ENCODE data around the gene RADIL.

Gene RADIL

GRCh38 chr7:4871056-4871680 lies 12.3 kb downstream of the RADIL start:
- H3K27ac Mint-ChIP-seq = no peak overlapping the region
- DNase-seq (ENCODE audit: low spot score in 2 of 2) = no peak

GRCh38 chr7:4868493-4868892 lies 15.0 kb downstream of the RADIL start:
- no peaks in the 10 kb centered on the region for H3K9me3 Mint-ChIP-seq
- no peaks in the 10 kb centered on the region for H3K36me3 Mint-ChIP-seq
- no peak overlapping the region for H3K27ac Mint-ChIP-seq
- DNase-seq (ENCODE audit: low spot score in 2 of 2) = no peak
- no peaks in the 10 kb centered on the region for H3K4me1 Mint-ChIP-seq
- ATAC-seq = no peak
- no peak overlapping the region for H3K4me3 Mint-ChIP-seq

More at GRCh38 chr7:4871056-4871680, 12.3 kb downstream of the RADIL start:
- Mint-ChIP-seq H3K36me3 (no peaks in the 10 kb centered on the region), H3K4me3 (no peak overlapping the region), H3K9me3 (no peaks in the 10 kb centered on the region), H3K4me1 (no peaks in the 10 kb centered on the region)
- ATAC-seq = peak; percentile 35

GRCh38 chr7:4866528-4867496 lies 16.7 kb downstream of the RADIL start:
- H3K36me3 Mint-ChIP-seq = no peaks in the 10 kb centered on the region
- no peak overlapping the region for H3K4me3 Mint-ChIP-seq
- H3K4me1 Mint-ChIP-seq = peaks cover 6% of the 10 kb centered on the region
- no peak overlapping the region for H3K27ac Mint-ChIP-seq
- DNase-seq (ENCODE audit: low spot score in 2 of 2) (no peak), ATAC-seq (no peak)
- peaks cover 5% of the 10 kb centered on the region for H3K9me3 Mint-ChIP-seq

- peaks cover 5% of the 10 kb centered on the region for H3K9me3 Mint-ChIP-seq
- DNase-seq (ENCODE audit: low spot score in 2 of 2) (no peak), ATAC-seq (no peak)
- peak overlapping the region; percentile 54 for H3K27ac Mint-ChIP-seq
- peak overlapping the region; percentile 65 for H3K4me3 Mint-ChIP-seq
- H3K36me3 Mint-ChIP-seq = no peaks in the 10 kb centered on the region
- H3K4me1 Mint-ChIP-seq = peaks cover 6% of the 10 kb centered on the region
Observed at GRCh38 chr7:4862156-4862555, 21.4 kb downstream of the RADIL start.

GRCh38 chr7:4861673-4862072 lies 21.8 kb downstream of the RADIL start, which contains the start of gene PAPOLB:
PAPOLB (minus strand) TSS chr7:4862030; CDS start chr7:4861810, 220 bp downstream.
- DNase-seq (ENCODE audit: low spot score in 2 of 2) (peak in 1 of 2 donors; percentile 43), ATAC-seq (peak; percentile 89)
- peak within 1 kb of the TSS; percentile 54 for H3K27ac Mint-ChIP-seq
- peaks cover 5% of the 10 kb centered on the region for H3K9me3 Mint-ChIP-seq
- H3K4me1 Mint-ChIP-seq = peaks cover 6% of the 10 kb centered on the region
- no peaks in the 10 kb centered on the region for H3K36me3 Mint-ChIP-seq
- peak within 1 kb of the TSS; percentile 65 for H3K4me3 Mint-ChIP-seq

- peaks cover 6% of the 10 kb centered on the region for H3K4me1 Mint-ChIP-seq
- ATAC-seq (no peak), DNase-seq (ENCODE audit: low spot score in 2 of 2) (no peak)
- H3K4me3 Mint-ChIP-seq = peak overlapping the region; percentile 65
- H3K36me3 Mint-ChIP-seq = no peaks in the 10 kb centered on the region
- H3K27ac Mint-ChIP-seq = no peak overlapping the region
- peaks cover 5% of the 10 kb centered on the region for H3K9me3 Mint-ChIP-seq
Observed at GRCh38 chr7:4861227-4861626, 22.3 kb downstream of the RADIL start.

- Mint-ChIP-seq H3K27ac (no peak overlapping the region), H3K36me3 (no peaks in the 10 kb centered on the region), H3K4me3 (no peak overlapping the region), H3K4me1 (peaks cover 6% of the 10 kb centered on the region), H3K9me3 (no peaks in the 10 kb centered on the region)
- no peak for DNase-seq (ENCODE audit: low spot score in 2 of 2)
- no peak for ATAC-seq
Observed at GRCh38 chr7:4857189-4857588, 26.3 kb downstream of the RADIL start.

GRCh38 chr7:4856336-4857057 lies 27.0 kb downstream of the RADIL start:
- no peak for ATAC-seq
- Mint-ChIP-seq H3K27ac (no peak overlapping the region), H3K36me3 (no peaks in the 10 kb centered on the region), H3K4me3 (no peak overlapping the region), H3K4me1 (peaks cover 8% of the 10 kb centered on the region), H3K9me3 (no peaks in the 10 kb centered on the region)
- no peak for DNase-seq (ENCODE audit: low spot score in 2 of 2)

- DNase-seq (ENCODE audit: low spot score in 2 of 2) = no peak
- no peaks in the 10 kb centered on the region for H3K36me3 Mint-ChIP-seq
- no peak for ATAC-seq
- H3K9me3 Mint-ChIP-seq = no peaks in the 10 kb centered on the region
- no peak overlapping the region for H3K27ac Mint-ChIP-seq
- no peak overlapping the region for H3K4me3 Mint-ChIP-seq
- peaks cover 15% of the 10 kb centered on the region for H3K4me1 Mint-ChIP-seq
Observed at GRCh38 chr7:4854916-4855315, 28.6 kb downstream of the RADIL start.

GRCh38 chr7:4851459-4852422 lies 31.8 kb downstream of the RADIL start:
- no peaks in the 10 kb centered on the region for H3K9me3 Mint-ChIP-seq
- no peak overlapping the region for H3K4me3 Mint-ChIP-seq
- ATAC-seq = peak; percentile 85
- peak overlapping the region; percentile 1 for H3K27ac Mint-ChIP-seq
- H3K4me1 Mint-ChIP-seq = peaks cover 15% of the 10 kb centered on the region
- no peak for DNase-seq (ENCODE audit: low spot score in 2 of 2)
- no peaks in the 10 kb centered on the region for H3K36me3 Mint-ChIP-seq

- ATAC-seq = no peak
- no peak for DNase-seq (ENCODE audit: low spot score in 2 of 2)
- peaks cover 15% of the 10 kb centered on the region for H3K4me1 Mint-ChIP-seq
- H3K9me3 Mint-ChIP-seq = no peaks in the 10 kb centered on the region
- H3K4me3 Mint-ChIP-seq = no peak overlapping the region
- H3K36me3 Mint-ChIP-seq = no peaks in the 10 kb centered on the region
- H3K27ac Mint-ChIP-seq = no peak overlapping the region
Observed at GRCh38 chr7:4850262-4850795, 33.2 kb downstream of the RADIL start.

- Mint-ChIP-seq H3K4me1 (peaks cover 15% of the 10 kb centered on the region), H3K9me3 (no peaks in the 10 kb centered on the region), H3K27ac (no peak overlapping the region), H3K4me3 (no peak overlapping the region), H3K36me3 (no peaks in the 10 kb centered on the region)
- no peak for DNase-seq (ENCODE audit: low spot score in 2 of 2)
- peak; percentile 68 for ATAC-seq
Observed at GRCh38 chr7:4849390-4849789, 34.1 kb downstream of the RADIL start.

- no peaks in the 10 kb centered on the region for H3K4me1 Mint-ChIP-seq
- no peak overlapping the region for H3K4me3 Mint-ChIP-seq
- no peaks in the 10 kb centered on the region for H3K9me3 Mint-ChIP-seq
- ATAC-seq (no peak), DNase-seq (ENCODE audit: low spot score in 2 of 2) (no peak)
- H3K36me3 Mint-ChIP-seq = no peaks in the 10 kb centered on the region
- H3K27ac Mint-ChIP-seq = no peak overlapping the region
Observed at GRCh38 chr7:4845740-4846142, 37.8 kb downstream of the RADIL start.

- H3K4me3 Mint-ChIP-seq = no peak overlapping the region
- DNase-seq (ENCODE audit: low spot score in 2 of 2) = no peak
- H3K4me1 Mint-ChIP-seq = no peaks in the 10 kb centered on the region
- H3K9me3 Mint-ChIP-seq = no peaks in the 10 kb centered on the region
- H3K36me3 Mint-ChIP-seq = no peaks in the 10 kb centered on the region
- H3K27ac Mint-ChIP-seq = no peak overlapping the region
- no peak for ATAC-seq
Observed at GRCh38 chr7:4842319-4843064, 41.0 kb downstream of the RADIL start.
